Spleen (tissue), 11 donors: ENCODE results near the gene SPTY2D1. TPM values are rescaled to one million over a fixed set of nuclear protein-coding genes. Genes with fewer than 3 reads are reported as not detected.
"Not testable (repeated sequence)": the region's sequence is repeated elsewhere in the genome, so short reads cannot be mapped to it uniquely, and the experiment has no call there.

Experiments used
- DNase-seq: peaks from one replicate; pipeline ENCODE4 v3.0.0-alpha.2; 2020
- H3K27ac ChIP-seq, 8 donors: fragments of 200-600 bp; sonication (generic) in 7 of 8; 1 replicate in 4 of 8; 2 replicates in 4 of 8; pipeline versions ENCODE4 v1.5.0 to v1.8.0; 2016 to 2021; ENCODE audit warnings: inconsistent platforms in 4 of 8, mild to moderate bottlenecking in 4 of 8, moderate library complexity in 1 of 8
- H3K27me3 ChIP-seq, 7 donors: fragments of 200-600 bp; sonication (generic) in 6 of 7; replicated peaks in 1 of 7; 1 replicate in 4 of 7; 2 replicates in 3 of 7; pipeline versions ENCODE4 v1.5.0 to v1.8.0; 2016 to 2021; ENCODE audit warnings: inconsistent platforms in 3 of 7, mild to moderate bottlenecking in 1 of 7
- H3K36me3 ChIP-seq, 6 donors: fragments of 200-600 bp; sonication (generic) in 5 of 6; 1 replicate in 4 of 6; 2 replicates in 2 of 6; pipeline versions ENCODE4 v1.5.0 to v1.8.0; 2016 to 2021; ENCODE audit warnings: inconsistent platforms in 2 of 6
- H3K4me1 ChIP-seq, 6 donors: fragments of 200-600 bp; sonication (generic) in 5 of 6; 1 replicate in 3 of 6; 2 replicates in 3 of 6; pipeline versions ENCODE4 v1.5.0 to v1.8.0; 2016 to 2021; ENCODE audit warnings: inconsistent platforms in 3 of 6
- H3K4me3 ChIP-seq, 8 donors: fragments of 200-600 bp; sonication (generic) in 7 of 8; 1 replicate in 4 of 8; 2 replicates in 4 of 8; pipeline versions ENCODE4 v1.5.0 to v1.8.0; 2016 to 2021; ENCODE audit warnings: inconsistent platforms in 4 of 8, mild to moderate bottlenecking in 4 of 8, moderate library complexity in 2 of 8
- H3K9me3 ChIP-seq, 8 donors: fragments of 200-600 bp; sonication (generic) in 7 of 8; 1 replicate in 4 of 8; 2 replicates in 4 of 8; pipeline versions ENCODE4 v1.5.0 to v1.8.0; 2016 to 2021; ENCODE audit warnings: inconsistent platforms in 4 of 8
- POLR2A ChIP-seq, 3 donors: fragments of 450-650 bp; IDR thresholded peaks; one replicate each; pipeline ENCODE4 v1.5.1; 2017; ENCODE audit warnings: antibody characterized with exemption in 3 of 3, mild to moderate bottlenecking in 1 of 3
- POLR2AphosphoS5 ChIP-seq, 3 donors: sonication (generic); formaldehyde crosslinking; IDR thresholded peaks; one replicate each; pipeline ENCODE4 v1.5.1; 2017; ENCODE audit warnings: antibody characterized with exemption in 3 of 3
- WGBS, 5 donors: extraction: QIAGEN DNeasy Blood & Tissue Kit in 3 of 5; methylation state at CpG; one replicate each; pipeline versions ENCODE4 v1.1.5 to v1.1.7; 2013 to 2018; 5-methylcytosine and 5-hydroxymethylcytosine counted together
- intact Hi-C: fragments of 100-400 bp; cut with DNase I; formaldehyde crosslinking; loops from one replicate; pipeline ENCODE4 v1.15.0; 2023; ENCODE audit warnings: low total_unique reads
- polyA plus RNA-seq, 3 donors: library from polyadenylated mRNA; stranded (reverse); fragments of 200-250 nt; gene quantifications; one replicate each; pipeline ENCODE4 v1.2.1, GENCODE V29; 2013
- total RNA-seq, 7 donors: library from RNA; depleted of rRNA in 3 of 7; stranded (reverse); fragments of >200 nt in 3 of 7; fragmentation: NEBNext Ultra II Directional in 4 of 7; extraction: Animal tissue kit (Norgen Biotek cat#: 25700) in 4 of 7; gene quantifications; one replicate each; pipeline versions ENCODE4 v1.1.0 to v1.2.1, GENCODE V29; 2016 to 2021
- TF ChIP-seq, protein P1 (sequence below), 11 experiments: fragments of 200-600 bp in 7 of 11; fragments of 450-650 bp in 4 of 11; sonication (generic) in 4 of 11; IDR thresholded peaks in 8 of 11; conservative IDR thresholded peaks in 3 of 11; 1 replicate in 7 of 11; 2 replicates in 4 of 11; pipeline versions ENCODE4 v1.4.0 to v1.8.0; 2016 to 2021; ENCODE audit warnings: antibody characterized with exemption in 11 of 11, inconsistent platforms in 4 of 11, mild to moderate bottlenecking in 1 of 11
- donor health status: healthy with polysubstance abuse.
- donor health status: DM: no; HTN: no; CAD: no; lungs with moderate emphysema.
- donor health status: DM: no; HTN: no; CAD: no.
- donor health status: Bipolar disorder and iron deficiency.
- donor health status: healthy.
- donor health status: DM: no; HTN: no; CAD: no.
- donor health status: DM: yes; HTN: yes; CAD: no.

SPTY2D1 gene
- total and polyA plus RNA-seq, 10 donors: 2.4 to 23.1 (median 17.4) TPM

DNA sequence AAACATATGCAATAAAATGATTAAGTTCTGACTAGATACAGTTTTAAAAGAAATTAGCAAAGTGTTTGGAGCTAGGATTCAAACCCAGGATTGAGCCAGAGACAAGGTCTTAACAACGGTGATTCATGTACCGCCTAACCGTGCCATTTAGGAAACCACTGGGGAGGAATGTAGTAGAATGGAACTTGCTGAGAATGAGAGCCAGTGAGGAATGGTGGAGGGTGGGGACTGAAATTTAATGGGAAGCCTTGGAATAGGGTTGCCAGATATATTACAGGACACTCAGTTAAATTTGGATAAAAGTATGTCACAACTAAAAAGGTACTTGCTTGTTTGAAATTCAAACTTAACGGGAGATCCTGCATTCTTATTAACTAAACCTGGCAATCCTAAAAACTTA lies 34.0 kb upstream of the SPTY2D1 start:
- intact Hi-C loops: no loop called here
- DNase-seq: no peak
- Histone ChIP-seq H3K36me3 (no peaks in the 10 kb centered on the region), H3K27me3 (no peaks in the 10 kb centered on the region), H3K27ac (no peak overlapping the region), H3K9me3 (no peaks in the 10 kb centered on the region), H3K4me1 (peaks cover 0 to 23% (median 0%) of the 10 kb centered on the region in 6 donors), H3K4me3 (no peak overlapping the region)
- 91 to 98% (median 94%) methylated on average over 4 of the region's 4 CpGs for WGBS, 5 donors
- TF ChIP-seq POLR2A (IDR thresholded peaks at IDR 0.05): no peak
- no peak for TF ChIP-seq POLR2AphosphoS5 (IDR thresholded peaks at IDR 0.05)
- TF ChIP-seq, protein P1, sequence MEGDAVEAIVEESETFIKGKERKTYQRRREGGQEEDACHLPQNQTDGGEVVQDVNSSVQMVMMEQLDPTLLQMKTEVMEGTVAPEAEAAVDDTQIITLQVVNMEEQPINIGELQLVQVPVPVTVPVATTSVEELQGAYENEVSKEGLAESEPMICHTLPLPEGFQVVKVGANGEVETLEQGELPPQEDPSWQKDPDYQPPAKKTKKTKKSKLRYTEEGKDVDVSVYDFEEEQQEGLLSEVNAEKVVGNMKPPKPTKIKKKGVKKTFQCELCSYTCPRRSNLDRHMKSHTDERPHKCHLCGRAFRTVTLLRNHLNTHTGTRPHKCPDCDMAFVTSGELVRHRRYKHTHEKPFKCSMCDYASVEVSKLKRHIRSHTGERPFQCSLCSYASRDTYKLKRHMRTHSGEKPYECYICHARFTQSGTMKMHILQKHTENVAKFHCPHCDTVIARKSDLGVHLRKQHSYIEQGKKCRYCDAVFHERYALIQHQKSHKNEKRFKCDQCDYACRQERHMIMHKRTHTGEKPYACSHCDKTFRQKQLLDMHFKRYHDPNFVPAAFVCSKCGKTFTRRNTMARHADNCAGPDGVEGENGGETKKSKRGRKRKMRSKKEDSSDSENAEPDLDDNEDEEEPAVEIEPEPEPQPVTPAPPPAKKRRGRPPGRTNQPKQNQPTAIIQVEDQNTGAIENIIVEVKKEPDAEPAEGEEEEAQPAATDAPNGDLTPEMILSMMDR (IDR thresholded peaks at IDR 0.05 in 8 of 11, conservative IDR thresholded peaks at IDR 0.05 in 3 of 11): no peak

GRCh38 chr11:18665353-18665872 lies 31.3 kb upstream of the SPTY2D1 start:
- H3K4me3 ChIP-seq, H3K9me3 ChIP-seq, H3K4me1 ChIP-seq, H3K27ac ChIP-seq, H3K27me3 ChIP-seq, H3K36me3 ChIP-seq, DNase-seq, intact Hi-C loops: not testable (repeated sequence)
- 40 to 83% (median 78%) methylated on average over 10 of the region's 10 CpGs for WGBS, 5 donors

DNA sequence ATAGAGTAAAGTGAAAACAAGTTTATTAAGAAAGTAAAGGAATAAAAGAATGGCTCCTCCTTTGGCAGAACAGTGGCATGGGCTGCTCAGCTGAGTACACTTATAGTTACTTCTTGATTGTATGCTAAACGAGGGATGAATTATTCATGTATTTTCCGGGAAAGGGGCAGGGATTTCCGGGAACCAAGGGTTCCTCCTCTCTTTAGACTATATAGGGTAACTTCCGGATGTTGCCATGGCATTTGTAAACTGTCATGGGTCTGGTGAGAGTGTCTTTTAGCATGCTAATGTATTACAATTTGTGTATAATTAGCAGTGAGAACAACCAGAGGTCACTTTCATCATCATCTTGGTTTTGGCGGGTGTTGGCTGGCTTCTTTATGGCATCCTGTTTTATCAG lies 23.5 kb upstream of the SPTY2D1 start:
- TF ChIP-seq POLR2AphosphoS5 (IDR thresholded peaks at IDR 0.05): no peak
- TF ChIP-seq, protein P1 (IDR thresholded peaks at IDR 0.05 in 8 of 11, conservative IDR thresholded peaks at IDR 0.05 in 3 of 11): no peak
- TF ChIP-seq POLR2A (IDR thresholded peaks at IDR 0.05): no peak
- Histone ChIP-seq H3K9me3 (peaks cover 0 to 11% (median 0%) of the 10 kb centered on the region in 8 donors), H3K4me3 (no peak overlapping the region), H3K27ac (no peak overlapping the region), H3K36me3 (no peaks in the 10 kb centered on the region), H3K4me1 (no peaks in the 10 kb centered on the region), H3K27me3 (peaks cover 0 to 14% (median 0%) of the 10 kb centered on the region in 7 donors)
- DNase-seq: no peak
- 74 to 94% (median 83%) methylated on average over 5 of the region's 5 CpGs for WGBS, 5 donors
- intact Hi-C loops: no loop called here

DNA sequence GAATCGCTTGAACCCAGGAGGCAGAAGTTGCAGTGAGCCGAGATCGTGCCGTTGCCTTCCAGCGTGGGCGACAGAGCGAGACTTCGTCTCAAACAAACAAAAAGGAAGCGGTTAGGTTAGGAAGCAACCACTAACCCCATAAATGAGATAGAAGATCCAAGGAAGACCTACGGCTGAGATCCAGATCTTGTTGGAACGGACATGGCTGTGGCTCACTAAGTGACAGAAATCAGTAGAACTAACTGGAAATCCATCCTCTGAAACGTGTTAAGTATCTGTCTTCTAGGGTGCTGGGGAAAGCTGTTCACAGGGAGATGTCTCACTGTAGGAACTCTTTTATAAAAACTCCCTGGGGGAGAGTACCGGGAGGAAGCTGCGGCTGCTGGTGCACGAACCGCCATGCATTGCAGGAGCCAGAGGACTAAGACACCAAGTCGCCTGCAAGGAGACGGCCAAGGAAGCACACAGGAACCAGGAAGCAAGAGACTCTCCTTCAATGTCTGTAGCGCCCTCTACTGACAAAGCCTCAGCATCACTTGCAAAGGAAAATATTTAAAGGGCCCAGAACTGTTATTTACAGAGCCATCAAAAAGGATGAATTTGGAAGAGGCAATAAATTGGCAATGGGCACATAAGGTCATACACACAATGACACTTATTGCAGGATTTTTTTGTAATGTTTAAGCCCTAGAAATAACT lies 16.9 kb upstream of the SPTY2D1 start:
- TF ChIP-seq, protein P1 (IDR thresholded peaks at IDR 0.05 in 8 of 11, conservative IDR thresholded peaks at IDR 0.05 in 3 of 11): peak in 9 of 11 experiments; percentile 27 to 64 (median 60)
- no peak for TF ChIP-seq POLR2AphosphoS5 (IDR thresholded peaks at IDR 0.05)
- no peak overlapping the region for H3K27ac ChIP-seq
- no peaks in the 10 kb centered on the region for H3K4me1 ChIP-seq
- DNase-seq: no peak
- no peaks in the 10 kb centered on the region for H3K9me3 ChIP-seq
- no peaks in the 10 kb centered on the region for H3K27me3 ChIP-seq
- H3K36me3 ChIP-seq: no peaks in the 10 kb centered on the region
- intact Hi-C loops: no loop called here
- 74 to 78% (median 76%) methylated on average over 19 of the region's 19 CpGs for WGBS, 5 donors
- peak overlapping the region in 1 of 8 donors; percentile 29 for H3K4me3 ChIP-seq
